Astrocyte (in vitro differentiated cells and primary cell): ENCODE results near the gene NCOA1. TPM values are rescaled to one million over a fixed set of nuclear protein-coding genes. Genes with fewer than 3 reads are reported as not detected.
"Not testable (repeated sequence)": the region's sequence is repeated elsewhere in the genome, so short reads cannot be mapped to it uniquely, and the experiment has no call there.

Experiments used
- DNase-seq: peaks from one replicate; pipeline ENCODE4 v3.0.0-alpha.2; 2010; ENCODE audit warnings: low read depth
- FAIRE-seq: peaks from 2 replicates; lab custom pipeline; 2011; peaks lifted over from hg19 to GRCh38; lab: Jason Lieb, UNC
- H2AFZ ChIP-seq: 2 replicates; pipeline ENCODE4 v1.6.0; 2012; ENCODE audit warnings: low read depth, low read length, inconsistent platforms
- H3K27ac ChIP-seq: 2 replicates; pipeline ENCODE4 v1.5.1; 2011; ENCODE audit warnings: low read depth, low read length, inconsistent platforms
- H3K27me3 ChIP-seq: 2 replicates; pipeline ENCODE4 v1.6.0; 2011; ENCODE audit warnings: low read length, inconsistent platforms; ENCODE audit not compliant: insufficient read depth
- H3K36me3 ChIP-seq: 2 replicates; pipeline ENCODE4 v1.5.1; 2011; ENCODE audit warnings: low read length, inconsistent platforms; ENCODE audit not compliant: insufficient read depth
- H3K4me1 ChIP-seq: 2 replicates; pipeline ENCODE4 v1.5.1; 2011; ENCODE audit warnings: low read length, inconsistent platforms; ENCODE audit not compliant: insufficient read depth
- H3K4me2 ChIP-seq: 2 replicates; pipeline ENCODE4 v1.6.0; 2012; ENCODE audit warnings: low read length, inconsistent platforms
- H3K4me3 ChIP-seq: 2 replicates; pipeline ENCODE4 v1.5.1; 2011; ENCODE audit warnings: low read depth, mild to moderate bottlenecking, low read length, inconsistent platforms; ENCODE audit not compliant: insufficient read depth
- H3K79me2 ChIP-seq: 2 replicates; pipeline ENCODE4 v1.6.0; 2012; ENCODE audit warnings: mild to moderate bottlenecking, low read length, inconsistent platforms; ENCODE audit not compliant: insufficient read depth
- H3K9ac ChIP-seq: 2 replicates; pipeline ENCODE4 v1.6.0; 2012; ENCODE audit warnings: mild to moderate bottlenecking, low read length, inconsistent platforms
- H3K9me3 ChIP-seq: 2 replicates; pipeline ENCODE4 v1.5.1; 2012; ENCODE audit warnings: low read depth, mild to moderate bottlenecking, low read length, inconsistent platforms; ENCODE audit not compliant: insufficient read depth
- H4K20me1 ChIP-seq: 2 replicates; pipeline ENCODE4 v1.6.0; 2012; ENCODE audit warnings: low read length, inconsistent platforms; ENCODE audit not compliant: insufficient read depth
- H3K27ac Mint-ChIP-seq: one replicate; pipeline ENCODE4 v1.8.0; 2021; ENCODE audit warnings: mild to moderate bottlenecking, mixed read lengths; ENCODE audit not compliant: unreplicated experiment
- H3K27me3 Mint-ChIP-seq: one replicate; pipeline ENCODE4 v1.8.0; 2021; ENCODE audit warnings: low read depth, mixed read lengths; ENCODE audit not compliant: unreplicated experiment
- H3K36me3 Mint-ChIP-seq: one replicate; pipeline ENCODE4 v1.8.0; 2021; ENCODE audit warnings: low read depth, mixed read lengths; ENCODE audit not compliant: unreplicated experiment
- H3K4me1 Mint-ChIP-seq: one replicate; pipeline ENCODE4 v1.8.0; 2021; ENCODE audit warnings: low read depth, mixed read lengths; ENCODE audit not compliant: unreplicated experiment
- H3K4me3 Mint-ChIP-seq: one replicate; pipeline ENCODE4 v1.8.0; 2021; ENCODE audit warnings: mild to moderate bottlenecking, moderate library complexity, mixed read lengths; ENCODE audit not compliant: unreplicated experiment
- H3K9me3 Mint-ChIP-seq: one replicate; pipeline ENCODE4 v1.8.0; 2021; ENCODE audit warnings: mild to moderate bottlenecking, mixed read lengths; ENCODE audit not compliant: unreplicated experiment
- CTCF ChIP-seq: IDR thresholded peaks from 2 replicates; pipeline ENCODE4 v1.5.1; 2011; ENCODE audit warnings: low read depth, mild to moderate bottlenecking, inconsistent platforms, low read length, moderate library complexity; ENCODE audit not compliant: insufficient read depth
- EZH2 ChIP-seq: IDR thresholded peaks from 2 replicates; pipeline ENCODE4 v1.6.1; 2012; ENCODE audit warnings: mild to moderate bottlenecking, low read length, inconsistent platforms; ENCODE audit not compliant: insufficient read depth
- total RNA-seq: library from RNA; stranded (reverse); gene quantifications from 2 replicates; pipeline ENCODE4 v1.2.1, GENCODE V29; 2021

The NCOA1 gene
- total RNA-seq, 1 donor from 2014 or later: 14.7 TPM

GRCh38 chr2:24675338-24675737, 184.3 kb downstream of the NCOA1 start:
- peaks cover 10% of the 10 kb centered on the region for H3K4me1 Mint-ChIP-seq
- Histone ChIP-seq H3K4me3 (no peak overlapping the region), H3K36me3 (no peaks in the 10 kb centered on the region), H3K9me3 (no peaks in the 10 kb centered on the region), H3K27ac (no peak overlapping the region), H3K79me2 (no peaks in the 10 kb centered on the region), H3K9ac (no peak overlapping the region), H2AFZ (no peak overlapping the region), H3K4me1 (no peaks in the 10 kb centered on the region), H4K20me1 (no peaks in the 10 kb centered on the region), H3K27me3 (no peaks in the 10 kb centered on the region), H3K4me2 (no peak overlapping the region)
- H3K36me3 Mint-ChIP-seq: peaks cover 5% of the 10 kb centered on the region
- no peaks in the 10 kb centered on the region for H3K27me3 Mint-ChIP-seq
- H3K9me3 Mint-ChIP-seq: no peaks in the 10 kb centered on the region
- FAIRE-seq (no peak), DNase-seq (no peak)
- H3K27ac Mint-ChIP-seq: no peak overlapping the region
- no peak overlapping the region for H3K4me3 Mint-ChIP-seq
- TF ChIP-seq EZH2: no peak
- no peak for TF ChIP-seq CTCF

GRCh38 chr2:24676493-24676892, 185.4 kb downstream of the NCOA1 start:
- no peaks in the 10 kb centered on the region for H4K20me1 ChIP-seq
- no peak overlapping the region for H3K4me2 ChIP-seq
- H3K9ac ChIP-seq: no peak overlapping the region
- TF ChIP-seq EZH2: no peak
- TF ChIP-seq CTCF: no peak
- H3K9me3 ChIP-seq: no peaks in the 10 kb centered on the region
- no peaks in the 10 kb centered on the region for H3K27me3 ChIP-seq
- H3K36me3 Mint-ChIP-seq: peaks cover 5% of the 10 kb centered on the region
- DNase-seq: no peak
- no peak overlapping the region for H3K4me3 Mint-ChIP-seq
- FAIRE-seq: no peak
- no peaks in the 10 kb centered on the region for H3K27me3 Mint-ChIP-seq
- H3K4me3 ChIP-seq: no peak overlapping the region
- H3K9me3 Mint-ChIP-seq: no peaks in the 10 kb centered on the region
- peak overlapping the region; percentile 18 for H3K27ac Mint-ChIP-seq
- H3K4me1 ChIP-seq: no peaks in the 10 kb centered on the region
- H3K4me1 Mint-ChIP-seq: peaks cover 10% of the 10 kb centered on the region
- H3K27ac ChIP-seq: no peak overlapping the region
- no peaks in the 10 kb centered on the region for H3K79me2 ChIP-seq
- no peak overlapping the region for H2AFZ ChIP-seq
- no peaks in the 10 kb centered on the region for H3K36me3 ChIP-seq

- not testable (repeated sequence) for H3K4me3 ChIP-seq, H2AFZ ChIP-seq, H3K27me3 ChIP-seq, H3K27ac ChIP-seq, DNase-seq, H3K4me2 ChIP-seq, FAIRE-seq, H3K36me3 ChIP-seq, H4K20me1 ChIP-seq, H3K9ac ChIP-seq, H3K27me3 Mint-ChIP-seq, H3K9me3 Mint-ChIP-seq, H3K79me2 ChIP-seq, H3K4me3 Mint-ChIP-seq, H3K9me3 ChIP-seq, H3K4me1 ChIP-seq, H3K27ac Mint-ChIP-seq, H3K36me3 Mint-ChIP-seq
- H3K4me1 Mint-ChIP-seq: peaks cover 14% of the 10 kb centered on the region
Measured at GRCh38 chr2:24678066-24678465, 187.0 kb downstream of the NCOA1 start.
